GM19351 (cell line): ENCODE results near the gene DNALI1.
"Not testable (repeated sequence)": the region's sequence is repeated elsewhere in the genome, so short reads cannot be mapped to it uniquely, and the experiment has no call there.

Source experiments
- ATAC-seq: cut with Tn5 transposase; IDR thresholded peaks from one replicate; pipeline ENCODE4 v1.9.1; 2021; ENCODE audit warnings: mild to moderate bottlenecking, moderate library complexity; ENCODE audit not compliant: unreplicated experiment

Gene DNALI1

DNA sequence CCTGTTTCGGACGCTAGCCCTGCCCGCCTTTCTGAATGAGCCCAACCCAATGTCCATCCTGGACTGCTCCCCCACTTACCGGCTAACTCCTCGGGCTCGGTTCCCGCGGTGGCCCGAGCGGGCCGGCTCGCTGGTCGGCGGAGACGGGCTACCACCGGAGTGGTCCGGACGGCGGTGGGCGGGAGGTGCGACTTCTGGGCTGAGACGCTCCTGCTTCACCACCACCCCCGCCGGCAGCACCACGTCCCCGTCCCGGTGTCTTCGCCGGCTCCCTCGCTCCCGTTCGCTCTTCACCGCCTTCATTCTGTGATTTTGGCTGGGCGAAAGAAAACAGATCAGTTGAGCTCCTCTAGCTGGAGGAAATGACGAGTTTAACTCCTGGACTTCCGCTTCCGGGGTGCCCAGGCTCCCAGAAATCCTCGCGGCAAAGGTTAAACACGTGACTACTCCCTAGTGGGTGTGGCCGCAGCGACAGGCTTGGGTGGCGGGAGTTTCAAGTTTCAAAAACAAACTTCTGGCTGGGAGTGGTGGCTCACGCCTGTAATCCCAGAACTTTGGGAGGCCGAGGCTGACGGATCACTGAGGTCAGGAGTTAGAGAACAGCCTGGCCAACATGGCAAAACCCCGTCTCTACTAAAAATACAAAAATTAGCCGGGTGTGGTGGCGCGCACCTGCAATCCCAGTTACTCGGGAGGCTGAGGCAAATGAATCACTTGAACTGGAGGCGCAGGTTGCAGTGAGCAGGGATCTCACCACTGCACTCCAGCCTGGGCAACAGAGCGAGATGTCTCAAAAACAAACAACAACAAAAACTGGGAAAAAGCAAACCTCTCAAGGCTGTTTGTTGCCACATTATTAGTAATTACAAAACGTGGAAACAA, 2.6 kb upstream of the DNALI1 start, which contains the start of gene SNIP1:
Gene SNIP1, minus strand, starts transcription at position 367 of the 882 bp plus-strand sequence. Its CDS starts 64 bp downstream, at position 303.
- ATAC-seq: peak; percentile 83

DNA sequence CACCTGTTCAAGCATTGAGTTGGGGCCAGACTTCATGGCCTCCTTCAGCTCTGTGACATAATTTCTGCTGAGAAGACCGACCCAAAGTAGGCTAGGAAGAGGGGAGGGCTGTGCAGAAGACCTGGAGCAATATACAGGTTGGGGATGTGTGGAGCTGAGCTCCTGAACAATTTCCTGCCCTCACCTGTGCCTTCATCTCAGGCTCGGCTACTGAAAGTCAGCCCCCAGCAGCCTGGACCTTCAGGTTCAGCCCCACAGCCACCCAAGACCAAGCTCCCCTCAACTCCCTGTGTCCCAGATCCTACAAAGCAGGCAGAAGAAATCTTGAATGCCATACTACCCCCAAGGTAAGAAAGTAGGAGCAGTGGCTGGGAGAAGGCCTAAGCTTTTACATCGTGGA, 662 bp downstream of the DNALI1 start:
- no peak for ATAC-seq

DNA sequence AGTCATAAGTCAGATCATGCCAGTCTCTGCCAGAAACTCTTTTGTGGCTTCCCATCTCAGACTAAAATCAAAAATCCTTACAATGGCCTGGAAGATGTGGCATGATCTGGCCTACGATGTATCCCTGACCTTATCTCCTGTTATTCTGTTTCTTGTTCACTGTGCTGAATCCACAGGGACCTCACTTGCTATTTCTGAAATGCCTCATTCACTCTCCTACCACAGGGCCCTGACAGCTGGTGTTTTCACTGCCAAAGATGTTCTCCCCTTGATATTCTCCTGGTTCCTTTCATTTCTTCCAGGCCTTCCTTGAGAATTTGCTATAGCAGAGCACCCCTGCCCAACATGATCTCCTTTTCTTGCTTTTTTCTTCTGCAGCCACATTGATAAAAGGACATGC, 1.7 kb downstream of the DNALI1 start:
- no peak for ATAC-seq

DNA sequence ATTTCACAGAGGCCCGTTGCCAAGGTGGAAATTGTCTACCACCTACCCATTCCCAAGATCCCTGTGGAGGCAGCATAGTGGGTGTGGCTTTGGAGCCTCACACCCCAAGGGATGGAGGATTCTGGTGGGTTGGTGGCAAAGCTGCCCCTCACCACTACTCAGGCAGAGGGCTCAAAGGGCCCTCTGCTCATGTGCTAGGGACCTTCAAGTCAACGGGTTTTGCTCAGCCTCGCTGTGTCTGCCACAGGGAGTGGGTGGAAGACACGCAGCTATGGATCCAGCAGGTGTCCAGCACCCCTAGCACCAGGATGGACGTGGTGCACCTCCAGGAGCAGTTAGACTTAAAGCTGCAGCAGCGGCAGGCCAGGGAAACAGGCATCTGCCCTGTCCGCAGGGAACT, 2.3 kb downstream of the DNALI1 start:
- ATAC-seq: no peak

DNA sequence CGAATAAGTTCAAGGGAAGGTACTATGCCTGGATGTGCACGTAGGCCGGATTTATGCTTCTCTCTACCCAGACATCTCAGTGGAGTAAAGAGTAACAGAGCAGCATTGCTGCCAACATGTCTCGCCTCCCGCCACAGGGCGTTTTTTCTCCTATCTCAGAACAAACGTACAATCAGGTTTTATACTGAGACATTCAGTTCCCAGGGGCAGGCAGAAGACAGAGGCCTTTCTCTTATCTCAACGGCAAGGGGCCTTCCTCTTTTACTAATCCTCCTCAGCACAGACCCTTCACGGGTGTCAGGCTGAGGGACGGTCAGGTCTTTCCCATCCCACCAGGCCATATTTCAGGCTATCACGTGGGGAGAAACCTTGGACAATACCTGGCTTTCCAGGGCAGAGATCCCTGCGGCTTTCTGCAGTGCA, 3.2 kb downstream of the DNALI1 start:
- ATAC-seq: not testable (repeated sequence)

DNA sequence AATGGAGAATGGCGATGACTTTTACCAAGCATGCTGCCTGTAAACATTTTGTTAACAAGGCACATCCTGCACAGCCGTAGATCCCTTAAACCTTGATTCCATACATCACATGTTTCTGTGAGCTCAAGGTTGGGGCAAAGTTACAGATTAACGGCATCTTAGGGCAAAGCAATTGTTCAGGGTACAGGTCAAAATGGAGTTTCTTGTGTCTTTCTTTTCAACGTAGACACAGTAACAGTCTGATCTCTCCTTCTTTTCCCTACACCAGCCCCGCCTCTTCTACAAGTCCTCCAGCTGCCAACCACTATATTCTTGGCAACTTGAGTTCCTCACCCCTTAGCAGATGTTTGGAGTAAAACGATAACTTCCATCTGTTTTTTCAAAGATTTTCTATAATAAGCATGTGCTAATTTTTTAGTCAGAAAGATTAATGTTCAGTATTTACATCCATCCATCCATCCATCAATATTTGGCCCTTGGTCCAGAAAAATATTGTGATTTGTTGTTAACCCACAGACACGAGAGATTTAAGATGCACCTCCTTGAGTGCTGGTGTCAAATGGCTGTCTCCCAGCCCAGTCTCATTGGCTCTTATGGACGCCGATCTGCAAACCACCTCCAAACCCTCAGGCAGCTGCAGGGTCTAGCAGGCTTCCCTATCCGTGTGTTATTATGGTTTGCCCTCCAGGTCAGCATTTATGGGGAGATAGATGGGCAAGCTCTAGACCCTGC, 3.8 kb downstream of the DNALI1 start:
- ATAC-seq: no peak

DNA sequence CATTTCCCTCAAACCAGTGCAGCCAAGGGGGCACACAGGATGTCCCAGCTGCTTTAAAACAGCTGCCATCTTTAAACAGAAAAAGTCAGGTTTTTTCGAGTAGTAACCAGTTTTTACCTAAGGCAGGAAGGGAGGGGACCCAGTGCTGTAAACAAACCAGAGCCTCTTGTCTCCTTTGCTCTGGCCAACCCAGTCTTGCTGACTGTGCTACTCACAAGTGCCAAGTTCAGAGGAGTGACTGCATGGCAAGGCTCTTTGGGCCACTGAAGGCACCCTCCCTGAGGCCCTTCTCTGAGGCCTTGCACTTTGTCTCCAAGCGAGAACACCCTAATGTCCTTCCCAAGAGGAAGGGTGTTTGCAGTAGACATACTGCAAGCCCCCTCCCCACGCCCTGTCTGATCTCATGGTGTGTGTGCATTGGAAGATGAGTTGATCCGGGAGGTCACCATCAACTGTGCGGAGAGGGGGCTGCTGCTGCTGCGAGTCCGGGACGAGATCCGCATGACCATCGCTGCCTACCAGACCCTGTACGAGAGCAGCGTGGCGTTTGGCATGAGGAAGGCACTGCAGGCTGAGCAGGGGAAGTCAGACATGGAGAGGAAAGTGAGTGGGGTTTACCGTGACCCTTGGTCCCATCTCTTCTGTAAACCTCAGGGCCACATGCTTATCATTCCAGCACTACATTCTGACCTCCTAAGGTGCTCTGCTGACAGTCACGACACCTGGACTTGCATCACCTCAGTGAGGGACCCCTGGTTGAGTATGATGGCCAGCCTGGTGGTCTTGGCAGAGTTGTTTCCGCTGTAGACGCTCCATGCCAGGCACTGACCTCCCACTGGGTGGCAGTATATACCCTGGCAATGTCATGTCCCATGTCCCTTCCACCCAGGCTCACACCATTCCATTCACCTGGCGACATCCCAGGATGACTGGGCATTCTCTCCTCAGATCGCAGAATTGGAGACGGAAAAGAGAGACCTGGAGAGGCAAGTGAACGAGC, 4.7 kb downstream of the DNALI1 start:
- ATAC-seq: no peak

DNA sequence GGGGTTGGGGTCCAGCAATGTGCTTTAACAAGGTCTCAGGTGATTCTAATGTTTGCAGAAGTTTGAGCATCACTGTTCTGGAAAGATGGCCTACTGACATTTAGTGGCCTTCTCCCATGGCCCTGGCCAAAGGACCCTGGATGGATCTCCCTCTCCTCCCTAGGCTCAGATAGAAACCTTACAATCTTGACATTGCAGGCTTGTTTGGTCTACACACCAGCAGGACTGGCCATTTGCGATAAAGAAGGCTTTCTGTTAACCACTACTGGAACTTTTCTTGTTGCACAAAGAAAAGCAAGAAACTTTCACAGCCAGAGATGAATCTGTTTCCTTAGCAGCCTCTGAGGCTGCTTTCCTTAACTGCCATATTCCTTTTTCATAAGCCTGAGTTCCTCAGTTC, 6.2 kb downstream of the DNALI1 start:
- no peak for ATAC-seq

DNA sequence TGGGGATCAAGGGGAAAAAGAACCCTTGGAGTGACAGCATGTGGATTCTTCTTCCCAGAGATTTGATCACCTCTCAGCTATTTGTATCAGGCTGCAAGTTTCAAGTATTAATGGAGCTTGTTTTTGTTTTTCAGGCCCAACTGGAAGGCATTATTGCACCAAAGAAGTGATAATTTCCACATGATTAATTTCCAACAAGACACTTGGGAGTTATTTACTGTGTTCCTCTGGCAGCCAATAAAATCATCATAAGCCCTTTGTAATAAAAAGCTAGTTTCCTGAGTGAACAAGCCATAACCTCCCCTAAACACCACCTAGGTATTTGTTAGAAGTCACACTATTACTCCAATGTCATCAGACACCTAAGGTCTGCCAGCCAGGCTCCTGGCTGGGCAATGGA, 8.2 kb downstream of the DNALI1 start:
- no peak for ATAC-seq

DNA sequence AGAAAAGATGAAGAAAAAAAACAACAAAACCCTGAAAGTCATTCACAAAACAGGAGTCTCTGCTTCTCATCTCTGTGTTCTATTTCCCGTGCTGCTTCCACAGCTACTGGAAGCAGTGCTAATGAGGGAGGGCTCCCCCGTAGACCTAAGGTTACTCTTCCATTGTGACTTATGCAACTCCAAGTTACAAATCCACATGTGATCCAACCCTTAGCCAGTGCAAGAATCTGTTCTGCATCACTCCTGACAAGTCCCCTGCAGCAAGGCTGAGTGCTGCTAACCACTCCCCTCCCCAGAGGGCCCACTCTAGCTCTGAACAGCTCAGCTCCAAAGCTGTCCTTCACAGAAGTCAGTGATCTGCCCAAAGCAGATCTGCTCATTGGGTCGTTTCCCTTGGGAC, 10.3 kb downstream of the DNALI1 start:
- no peak for ATAC-seq

DNA sequence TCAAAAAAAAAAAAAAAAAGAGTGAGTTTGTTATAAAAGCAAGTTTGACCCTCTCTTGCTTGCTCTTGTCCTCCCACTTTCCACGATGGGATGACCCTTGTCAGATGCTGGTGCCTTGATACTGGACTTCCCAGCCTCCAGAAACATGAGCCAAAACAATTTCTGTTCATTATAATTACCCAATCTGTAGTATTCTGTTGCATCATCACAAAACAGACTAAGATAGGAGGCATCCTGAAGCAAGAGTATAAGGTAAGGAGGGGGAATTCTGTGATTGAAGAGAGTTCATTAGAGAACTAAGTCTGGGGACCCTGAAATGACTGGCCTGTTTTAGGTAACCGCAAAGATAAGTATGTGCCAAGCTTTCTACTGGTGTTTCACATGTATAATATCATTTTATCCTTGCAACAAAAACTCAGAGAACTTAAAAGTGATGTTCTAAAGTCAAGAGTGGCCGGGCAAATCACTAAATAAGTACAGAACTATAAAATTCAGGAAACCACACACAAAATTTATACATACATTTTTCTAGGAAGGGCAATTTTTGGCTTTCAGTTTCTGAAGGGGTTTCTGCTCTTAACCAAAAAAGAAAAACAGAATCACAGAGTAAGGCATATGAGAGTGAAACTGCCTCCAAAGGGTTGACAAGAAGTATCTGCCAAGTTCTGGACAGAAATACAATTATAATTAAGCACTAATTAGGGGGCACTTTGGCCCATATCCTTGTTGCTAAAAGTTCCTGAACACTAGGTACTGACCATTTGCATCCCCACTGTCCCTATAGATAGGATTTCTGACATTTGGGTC, 14.0 kb downstream of the DNALI1 start:
- no peak for ATAC-seq

DNA sequence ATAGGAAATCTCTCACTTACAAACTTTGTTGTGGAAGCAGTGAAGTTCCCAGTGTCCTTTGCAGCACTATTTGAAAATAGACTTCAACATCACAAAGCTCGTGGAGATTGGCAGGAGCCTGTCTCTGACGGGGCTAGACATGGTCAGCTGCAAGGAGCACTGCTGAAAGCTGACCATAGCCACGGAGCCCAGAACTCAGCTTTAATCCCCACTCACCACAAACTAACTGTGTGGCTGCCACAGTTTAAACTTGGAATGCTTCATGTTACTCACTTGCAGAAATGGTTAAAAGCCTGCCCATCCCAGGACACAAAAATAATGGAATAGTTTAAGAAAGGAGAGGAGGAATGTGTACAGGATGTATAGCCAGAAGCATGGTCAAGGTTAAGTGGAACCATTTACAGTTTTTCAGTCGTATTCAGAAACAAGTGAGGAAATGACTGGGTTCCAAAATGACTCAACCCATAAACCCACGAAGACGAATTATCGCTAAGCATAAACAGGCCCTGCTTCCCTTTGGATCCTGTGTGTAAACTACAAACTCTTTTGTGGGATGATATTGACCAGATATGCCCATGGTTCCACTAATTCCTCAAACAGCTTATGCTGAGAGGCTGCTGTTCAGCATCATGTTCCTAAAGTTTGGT, 18.2 kb downstream of the DNALI1 start:
- no peak for ATAC-seq

DNA sequence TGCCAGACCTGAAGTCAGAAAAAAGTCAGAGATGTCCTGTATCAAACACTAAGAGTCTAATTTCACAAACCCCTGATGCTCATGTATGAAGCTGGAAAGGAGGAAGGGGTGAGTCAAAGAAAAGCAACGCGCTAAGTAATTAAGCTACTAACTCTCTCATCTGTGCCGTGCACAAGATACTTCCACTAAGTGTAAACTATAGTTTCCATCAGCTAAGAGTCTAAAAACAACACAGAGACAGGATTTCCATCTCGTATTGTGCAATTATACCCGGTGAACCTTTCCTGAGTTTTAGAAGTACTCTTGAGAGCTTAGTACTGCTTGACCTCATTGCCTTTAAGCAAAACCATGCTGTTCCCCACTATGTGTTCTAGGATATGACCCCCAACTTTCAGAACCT, 19.0 kb downstream of the DNALI1 start:
- ATAC-seq: no peak

DNA sequence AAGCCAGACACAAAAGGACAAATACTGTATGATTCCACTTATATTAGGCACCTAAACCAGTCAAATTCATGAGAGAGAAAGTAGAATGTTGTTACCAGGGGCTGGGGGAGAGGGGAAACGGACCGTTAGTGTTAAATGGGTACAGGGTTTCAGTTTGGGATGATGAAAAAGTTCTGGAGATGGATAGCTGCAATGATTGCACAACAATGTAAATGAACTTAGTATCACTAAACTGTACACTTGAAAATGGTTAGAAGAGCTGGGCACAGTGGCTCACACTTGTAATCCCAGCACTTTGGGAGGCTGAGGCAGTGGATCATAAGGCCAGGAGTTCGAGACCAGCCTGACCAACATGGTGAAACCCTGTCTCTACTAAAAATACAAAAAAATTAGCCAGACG, 27.8 kb downstream of the DNALI1 start:
- not testable (repeated sequence) for ATAC-seq

DNA sequence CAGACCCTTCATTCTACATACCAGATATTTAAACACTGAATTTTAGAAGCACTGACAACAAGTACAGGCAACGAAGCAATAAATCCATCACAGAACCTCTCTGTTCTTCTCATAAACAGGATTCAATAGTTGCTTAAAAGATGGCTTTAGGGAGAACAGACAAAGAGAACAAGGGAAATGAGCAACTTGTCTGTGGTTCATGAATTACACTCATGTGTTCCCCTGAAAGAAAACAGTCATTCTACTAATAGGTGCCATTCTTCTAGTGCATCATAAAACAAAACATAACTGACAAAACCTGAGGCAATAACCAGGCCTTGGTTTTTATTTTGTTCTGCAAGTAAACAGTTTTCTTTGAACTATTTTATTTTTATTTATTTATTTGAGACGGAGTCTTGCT, 32.2 kb downstream of the DNALI1 start:
- no peak for ATAC-seq

DNA sequence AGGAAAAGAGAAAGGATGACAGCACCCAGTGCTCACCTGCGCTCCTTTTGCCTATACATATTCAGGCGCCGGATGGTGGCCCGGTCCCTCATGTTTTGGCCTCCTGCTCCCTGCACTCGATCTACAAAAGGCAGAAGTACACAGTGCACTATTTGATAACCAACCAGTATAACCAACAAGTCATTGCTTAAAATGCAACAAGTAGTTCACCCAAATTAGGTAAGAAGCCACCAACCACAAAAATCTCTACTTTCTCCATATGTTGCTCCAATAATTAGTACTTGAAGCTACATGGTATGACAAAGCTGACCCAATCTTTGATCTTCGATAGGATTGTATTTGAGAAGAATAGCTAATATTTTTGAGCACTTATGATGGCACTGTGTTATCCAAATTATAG, 37.0 kb downstream of the DNALI1 start:
- ATAC-seq: no peak

DNA sequence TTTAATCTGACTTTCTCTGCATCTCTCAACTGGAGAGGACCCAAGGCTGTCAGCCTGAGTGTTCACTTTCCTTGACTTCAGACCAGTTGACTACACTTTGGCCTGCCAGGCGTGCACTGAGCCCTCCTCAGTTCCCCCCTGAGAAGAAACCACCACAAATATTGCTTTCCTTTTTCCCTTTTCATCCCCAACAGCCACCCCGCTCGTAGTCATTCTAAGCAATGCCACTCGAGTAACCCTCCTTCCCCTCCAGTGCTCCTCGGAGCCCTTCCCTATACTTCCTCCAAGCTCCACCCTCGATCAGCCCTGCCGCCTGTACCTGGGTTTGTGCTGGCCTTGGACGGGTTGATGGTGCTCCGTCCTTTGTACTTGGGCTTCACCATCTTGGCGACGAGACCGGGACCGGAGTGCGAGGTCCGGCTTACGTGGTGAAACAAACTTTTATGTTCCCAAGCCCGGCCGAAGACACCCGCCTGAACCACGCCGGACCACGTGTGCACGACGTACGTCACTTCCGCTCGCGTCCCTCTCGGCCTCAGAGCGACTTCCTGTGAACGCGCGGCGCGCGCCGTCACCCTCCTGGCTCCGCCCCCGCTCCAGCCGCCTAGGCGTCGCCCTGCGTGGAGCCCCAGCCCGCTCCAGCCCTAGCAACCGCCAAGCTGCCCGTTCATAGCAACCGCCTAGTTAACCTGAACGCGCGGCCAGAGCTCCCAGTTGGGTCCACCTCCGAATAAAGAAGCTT, 38.9 kb downstream of the DNALI1 start, which contains the start of gene GNL2:
Gene GNL2, minus strand, starts transcription at position 498 of the 742 bp plus-strand sequence. Its CDS starts 115 bp downstream, at position 383.
- peak; percentile 97 for ATAC-seq

DNA sequence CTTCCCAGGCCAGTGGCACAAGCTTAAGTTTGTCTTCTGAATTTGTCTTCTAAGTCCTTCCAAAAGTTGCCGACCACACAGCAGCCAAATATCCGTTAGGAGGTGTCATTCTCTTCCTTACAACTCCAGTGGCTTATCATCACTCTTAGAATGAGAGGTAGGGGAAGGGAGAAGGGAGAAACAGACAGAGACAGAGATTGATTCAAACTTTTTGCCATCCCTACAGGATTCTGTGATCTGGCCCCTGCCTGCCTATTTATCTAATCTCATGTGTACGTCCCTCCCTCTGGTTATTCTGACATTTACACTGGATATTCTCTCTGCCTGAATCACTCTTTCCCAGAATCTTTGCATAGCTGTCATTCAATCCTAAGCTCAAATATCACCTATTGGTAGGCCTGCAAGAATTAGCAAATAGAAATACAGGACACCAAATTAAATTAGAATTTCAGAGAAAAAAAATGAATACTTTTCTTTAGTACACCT, 39.5 kb downstream of the DNALI1 start:
- ATAC-seq: no peak

DNA sequence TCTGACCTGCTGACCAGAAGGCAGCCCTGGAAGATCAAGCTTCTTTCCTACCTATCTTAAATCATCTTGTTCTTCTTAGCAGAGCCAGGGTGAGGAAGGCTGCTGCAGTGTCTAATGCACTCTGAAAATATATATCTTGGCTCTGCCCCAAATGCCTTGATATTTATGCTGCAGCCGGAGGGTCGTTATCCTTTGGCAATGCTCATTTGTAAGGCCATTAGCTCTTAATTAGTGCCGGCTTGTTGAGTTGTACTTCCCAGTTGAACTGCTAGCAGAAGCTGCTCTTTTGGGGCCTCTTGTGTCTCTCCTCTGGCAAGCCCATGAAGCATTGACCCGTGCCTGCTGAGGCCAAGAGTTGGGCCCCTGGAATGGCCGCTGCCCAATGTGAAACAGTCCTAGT, 43.2 kb downstream of the DNALI1 start:
- ATAC-seq: no peak
